Stimulated activated naive CD4-positive, alpha-beta T cell treated with Interleukin-2 at 50 U/mL for 16 hours (primary cell): ENCODE data around the gene CDK14.

ENCODE experiments used
- DNase-seq: peaks from one replicate; lab custom pipeline; 2025; lab: John Stamatoyannopoulos, UW

CDK14 gene

GRCh38 chr7:91007371-91007770 lies 411.2 kb downstream of the CDK14 start:
- no peak for DNase-seq

- DNase-seq, result no peak
These were observed 417.0 kb downstream of the CDK14 start for GRCh38 chr7:91013078-91013477.

GRCh38 chr7:91019686-91020385 lies 423.7 kb downstream of the CDK14 start:
- no peak for DNase-seq

- no peak for DNase-seq
These were observed 424.7 kb downstream of the CDK14 start for GRCh38 chr7:91020636-91021385.

- DNase-seq, result no peak
These were observed 425.8 kb downstream of the CDK14 start for GRCh38 chr7:91021956-91022355.

- no peak for DNase-seq
These were observed 429.8 kb downstream of the CDK14 start for GRCh38 chr7:91025906-91026390.

- no peak for DNase-seq
These were observed 433.6 kb downstream of the CDK14 start for GRCh38 chr7:91029688-91030087.

GRCh38 chr7:91030680-91031380 lies 434.7 kb downstream of the CDK14 start:
- no peak for DNase-seq

- no peak for DNase-seq
These were observed 435.6 kb downstream of the CDK14 start for GRCh38 chr7:91031757-91032156.

GRCh38 chr7:91033574-91033973 lies 437.5 kb downstream of the CDK14 start:
- no peak for DNase-seq

GRCh38 chr7:91034459-91035368 lies 438.6 kb downstream of the CDK14 start:
- no peak for DNase-seq

GRCh38 chr7:91039033-91039432 lies 442.9 kb downstream of the CDK14 start:
- no peak for DNase-seq

GRCh38 chr7:91041141-91041540 lies 445.0 kb downstream of the CDK14 start:
- DNase-seq, result no peak

- DNase-seq, result no peak
These were observed 445.9 kb downstream of the CDK14 start for GRCh38 chr7:91041901-91042484.

- DNase-seq, result no peak
These were observed 447.1 kb downstream of the CDK14 start for GRCh38 chr7:91043186-91043585.

GRCh38 chr7:91043924-91044645 lies 448.0 kb downstream of the CDK14 start:
- DNase-seq, result no peak

GRCh38 chr7:91045606-91046005 lies 449.5 kb downstream of the CDK14 start:
- no peak for DNase-seq

- no peak for DNase-seq
These were observed 450.4 kb downstream of the CDK14 start for GRCh38 chr7:91046322-91047089.

GRCh38 chr7:91047636-91048035 lies 451.5 kb downstream of the CDK14 start:
- DNase-seq, result no peak

GRCh38 chr7:91050677-91051076 lies 454.6 kb downstream of the CDK14 start:
- DNase-seq, result no peak
